Measurements from ENCODE around the gene POLR3G. TPM values are rescaled to one million over a fixed set of nuclear protein-coding genes. Genes with fewer than 3 reads are reported as not detected.

Gene POLR3G
- total RNA-seq, result 9.7 and 10.9 TPM in 2 replicates

GRCh38 chr5:90474235-90475107, at the start of gene POLR3G, which contains the start of gene MBLAC2:
Gene POLR3G (plus strand): TSS chr5:90474864. CDS start chr5:90485568, 10,704 bp downstream.
Gene MBLAC2 (minus strand): TSS chr5:90474771. CDS start chr5:90474292, 479 bp downstream.
- DNase-seq (ENCODE audit: low read depth), result peak; percentile 62

GRCh38 chr5:90434116-90434714, 40.4 kb upstream of the POLR3G start:
- TF ChIP-seq CTCF (IDR thresholded peaks at IDR 0.05; ENCODE audit: insufficient read depth, low read length, poor library complexity, severe bottlenecking), result peak; percentile 66
- Histone ChIP-seq H3K27me3 (ENCODE audit: control insufficient read depth, insufficient read depth, low read length) (no peaks in the 10 kb centered on the region), H3K4me3 (ENCODE audit: low read depth, low read length) (no peak overlapping the region), H3K36me3 (ENCODE audit: control insufficient read depth, insufficient read depth, low read length) (no peaks in the 10 kb centered on the region)
- DNase-seq (ENCODE audit: low read depth), result no peak

More at GRCh38 chr5:90474235-90475107, at the start of gene POLR3G, which contains the start of gene MBLAC2:
- H3K36me3 ChIP-seq (ENCODE audit: control insufficient read depth, insufficient read depth, low read length), result no peaks in the 10 kb centered on the region
- H3K4me3 ChIP-seq (ENCODE audit: low read depth, low read length), result peak within 1 kb of the TSS; percentile 70
- H3K27me3 ChIP-seq (ENCODE audit: control insufficient read depth, insufficient read depth, low read length), result no peaks in the 10 kb centered on the region
- peak; percentile 49 for TF ChIP-seq CTCF (IDR thresholded peaks at IDR 0.05; ENCODE audit: insufficient read depth, low read length, poor library complexity, severe bottlenecking)

- Histone ChIP-seq H3K4me3 (ENCODE audit: low read depth, low read length) (no peak overlapping the region), H3K27me3 (ENCODE audit: control insufficient read depth, insufficient read depth, low read length) (no peaks in the 10 kb centered on the region), H3K36me3 (ENCODE audit: control insufficient read depth, insufficient read depth, low read length) (no peaks in the 10 kb centered on the region)
- no peak for TF ChIP-seq CTCF (IDR thresholded peaks at IDR 0.05; ENCODE audit: insufficient read depth, low read length, poor library complexity, severe bottlenecking)
- no peak for DNase-seq (ENCODE audit: low read depth)
Measured at GRCh38 chr5:90437663-90438062, 37.0 kb upstream of the POLR3G start.

- no peak for DNase-seq (ENCODE audit: low read depth)
Measured at GRCh38 chr5:90438100-90438499, 36.6 kb upstream of the POLR3G start.

GRCh38 chr5:90440644-90441043, 34.0 kb upstream of the POLR3G start:
- DNase-seq (ENCODE audit: low read depth), result no peak
- no peak overlapping the region for H3K4me3 ChIP-seq (ENCODE audit: low read depth, low read length)
- H3K36me3 ChIP-seq (ENCODE audit: control insufficient read depth, insufficient read depth, low read length), result no peaks in the 10 kb centered on the region
- H3K27me3 ChIP-seq (ENCODE audit: control insufficient read depth, insufficient read depth, low read length), result no peaks in the 10 kb centered on the region
- TF ChIP-seq CTCF (IDR thresholded peaks at IDR 0.05; ENCODE audit: insufficient read depth, low read length, poor library complexity, severe bottlenecking), result no peak

More at GRCh38 chr5:90438100-90438499, 36.6 kb upstream of the POLR3G start:
- H3K36me3 ChIP-seq (ENCODE audit: control insufficient read depth, insufficient read depth, low read length), result no peaks in the 10 kb centered on the region
- no peak for TF ChIP-seq CTCF (IDR thresholded peaks at IDR 0.05; ENCODE audit: insufficient read depth, low read length, poor library complexity, severe bottlenecking)
- no peaks in the 10 kb centered on the region for H3K27me3 ChIP-seq (ENCODE audit: control insufficient read depth, insufficient read depth, low read length)
- no peak overlapping the region for H3K4me3 ChIP-seq (ENCODE audit: low read depth, low read length)

Data from kidney epithelial cell (primary cell).